Suprapubic skin (tissue), 4 donors: ENCODE results near the gene C9orf85. TPM values are rescaled to one million over a fixed set of nuclear protein-coding genes. Genes with fewer than 3 reads are reported as not detected.

Source experiments
- DNase-seq, 2 donors: peaks; one replicate each; pipeline ENCODE4 v3.0.0-alpha.2; 2019; ENCODE audit warnings: low spot score in 2 of 2
- H3K27ac ChIP-seq: fragments of 200-600 bp; sonication (generic); one replicate; pipeline ENCODE4 v1.5.1; 2019
- H3K27me3 ChIP-seq: fragments of 200-600 bp; sonication (generic); one replicate; pipeline ENCODE4 v1.5.1; 2019
- H3K36me3 ChIP-seq: fragments of 200-600 bp; sonication (generic); one replicate; pipeline ENCODE4 v1.5.1; 2019
- H3K4me1 ChIP-seq: fragments of 200-600 bp; sonication (generic); one replicate; pipeline ENCODE4 v1.5.1; 2019
- H3K4me3 ChIP-seq: fragments of 200-600 bp; sonication (generic); one replicate; pipeline ENCODE4 v1.5.1; 2019; ENCODE audit warnings: mild to moderate bottlenecking
- H3K9me3 ChIP-seq: fragments of 200-600 bp; sonication (generic); one replicate; pipeline ENCODE4 v1.5.1; 2019
- CTCF ChIP-seq, 2 donors: fragments of 200-600 bp in 1 of 2; fragments of 450-650 bp in 1 of 2; sonication (generic) in 1 of 2; IDR thresholded peaks; one replicate each; pipeline ENCODE4 v1.5.1; 2016 to 2019; ENCODE audit warnings: antibody characterized with exemption in 2 of 2, mild to moderate bottlenecking in 1 of 2, moderate library complexity in 1 of 2
- EP300 ChIP-seq: sonication (generic); formaldehyde crosslinking; IDR thresholded peaks from one replicate; pipeline ENCODE4 v1.6.1; 2017; ENCODE audit warnings: antibody characterized with exemption
- POLR2A ChIP-seq, 2 donors: fragments of 450-650 bp; IDR thresholded peaks; one replicate each; pipeline ENCODE4 v1.6.1; 2017; ENCODE audit warnings: antibody characterized with exemption in 2 of 2, mild to moderate bottlenecking in 2 of 2, moderate library complexity in 2 of 2
- POLR2AphosphoS5 ChIP-seq, 3 donors: sonication (generic); formaldehyde crosslinking; IDR thresholded peaks; one replicate each; pipeline ENCODE4 v1.6.1; 2017; ENCODE audit warnings: antibody characterized with exemption in 3 of 3
- WGBS: methylation state at CpG from one replicate; pipeline ENCODE4 v1.1.5; 2018; 5-methylcytosine and 5-hydroxymethylcytosine counted together
- total RNA-seq, 4 donors: library from RNA; depleted of rRNA; stranded (reverse); fragments of >200 nt; gene quantifications; one replicate each; pipeline ENCODE4 v1.1.0, GENCODE V29; 2016

Gene C9orf85
- total RNA-seq, 4 donors from 2014 or later: 13.1 to 18.9 (median 16.4) TPM

GRCh38 chr9:71985297-71985911, 74.0 kb downstream of the C9orf85 start:
- TF ChIP-seq EP300 (no peak), POLR2A (IDR thresholded peaks at IDR 0.05) (no peak), POLR2AphosphoS5 (IDR thresholded peaks at IDR 0.05) (no peak), CTCF (IDR thresholded peaks at IDR 0.05) (no peak)
- WGBS: 84% methylated on average over 10 of the region's 10 CpGs
- H3K27me3 ChIP-seq: no peaks in the 10 kb centered on the region
- no peaks in the 10 kb centered on the region for H3K9me3 ChIP-seq
- DNase-seq: no peak
- no peaks in the 10 kb centered on the region for H3K36me3 ChIP-seq
- H3K27ac ChIP-seq: no peak overlapping the region
- no peaks in the 10 kb centered on the region for H3K4me1 ChIP-seq
- H3K4me3 ChIP-seq: no peak overlapping the region

GRCh38 chr9:71986900-71987299, 75.5 kb downstream of the C9orf85 start:
- Histone ChIP-seq H3K36me3 (no peaks in the 10 kb centered on the region), H3K27ac (no peak overlapping the region), H3K4me1 (no peaks in the 10 kb centered on the region), H3K4me3 (no peak overlapping the region), H3K9me3 (no peaks in the 10 kb centered on the region), H3K27me3 (no peaks in the 10 kb centered on the region)
- TF ChIP-seq CTCF (IDR thresholded peaks at IDR 0.05): no peak
- TF ChIP-seq POLR2A (IDR thresholded peaks at IDR 0.05): no peak
- TF ChIP-seq EP300: no peak
- TF ChIP-seq POLR2AphosphoS5 (IDR thresholded peaks at IDR 0.05): no peak
- no peak for DNase-seq
- WGBS: 74% methylated on average over 3 of the region's 3 CpGs

GRCh38 chr9:71987471-71988371, 76.3 kb downstream of the C9orf85 start:
- Histone ChIP-seq H3K9me3 (no peaks in the 10 kb centered on the region), H3K27me3 (no peaks in the 10 kb centered on the region), H3K4me1 (no peaks in the 10 kb centered on the region), H3K36me3 (no peaks in the 10 kb centered on the region), H3K27ac (no peak overlapping the region), H3K4me3 (no peak overlapping the region)
- DNase-seq: no peak
- no peak for TF ChIP-seq EP300
- TF ChIP-seq CTCF (IDR thresholded peaks at IDR 0.05): no peak
- TF ChIP-seq POLR2AphosphoS5 (IDR thresholded peaks at IDR 0.05): no peak
- no peak for TF ChIP-seq POLR2A (IDR thresholded peaks at IDR 0.05)
- 75% methylated on average over 11 of the region's 11 CpGs for WGBS

- 100% methylated on average over 1 of the region's 1 CpG for WGBS
- Histone ChIP-seq H3K27ac (no peak overlapping the region), H3K4me3 (no peak overlapping the region), H3K9me3 (no peaks in the 10 kb centered on the region), H3K36me3 (no peaks in the 10 kb centered on the region), H3K4me1 (no peaks in the 10 kb centered on the region), H3K27me3 (no peaks in the 10 kb centered on the region)
- TF ChIP-seq POLR2A (IDR thresholded peaks at IDR 0.05): no peak
- no peak for TF ChIP-seq POLR2AphosphoS5 (IDR thresholded peaks at IDR 0.05)
- TF ChIP-seq EP300: no peak
- TF ChIP-seq CTCF (IDR thresholded peaks at IDR 0.05): no peak
- no peak for DNase-seq
Observed at GRCh38 chr9:71990466-71990865, 79.0 kb downstream of the C9orf85 start.

GRCh38 chr9:72005451-72005850, 94.0 kb downstream of the C9orf85 start:
- Histone ChIP-seq H3K36me3 (no peaks in the 10 kb centered on the region), H3K27ac (no peak overlapping the region), H3K9me3 (peaks cover 5% of the 10 kb centered on the region), H3K4me3 (no peak overlapping the region), H3K4me1 (no peaks in the 10 kb centered on the region), H3K27me3 (no peaks in the 10 kb centered on the region)
- TF ChIP-seq POLR2AphosphoS5 (IDR thresholded peaks at IDR 0.05): no peak
- no peak for TF ChIP-seq EP300
- TF ChIP-seq CTCF (IDR thresholded peaks at IDR 0.05): no peak
- no peak for DNase-seq
